LNCaP clone FGC (cell line): ENCODE data around the gene LRRC4.

Experiments used
- DNase-seq: peaks from one replicate; pipeline ENCODE4 v3.0.0-alpha.2; 2011; ENCODE audit warnings: low read depth
- H3K4me3 ChIP-seq: 2 replicates; pipeline ENCODE4 v1.5.1; 2011; ENCODE audit warnings: mild to moderate bottlenecking, low read depth, low read length, control low read depth
- TF ChIP-seq, protein P1 (sequence below): IDR thresholded peaks from 2 replicates; pipeline ENCODE4 v1.5.1; 2012; ENCODE audit warnings: mild to moderate bottlenecking; ENCODE audit not compliant: control insufficient read depth, insufficient read depth; ENCODE audit errors: extremely low read depth

Gene LRRC4

GRCh38 chr7:128029405-128029995 lies 1.7 kb downstream of the LRRC4 start:
- DNase-seq: no peak
- TF ChIP-seq, protein P1, sequence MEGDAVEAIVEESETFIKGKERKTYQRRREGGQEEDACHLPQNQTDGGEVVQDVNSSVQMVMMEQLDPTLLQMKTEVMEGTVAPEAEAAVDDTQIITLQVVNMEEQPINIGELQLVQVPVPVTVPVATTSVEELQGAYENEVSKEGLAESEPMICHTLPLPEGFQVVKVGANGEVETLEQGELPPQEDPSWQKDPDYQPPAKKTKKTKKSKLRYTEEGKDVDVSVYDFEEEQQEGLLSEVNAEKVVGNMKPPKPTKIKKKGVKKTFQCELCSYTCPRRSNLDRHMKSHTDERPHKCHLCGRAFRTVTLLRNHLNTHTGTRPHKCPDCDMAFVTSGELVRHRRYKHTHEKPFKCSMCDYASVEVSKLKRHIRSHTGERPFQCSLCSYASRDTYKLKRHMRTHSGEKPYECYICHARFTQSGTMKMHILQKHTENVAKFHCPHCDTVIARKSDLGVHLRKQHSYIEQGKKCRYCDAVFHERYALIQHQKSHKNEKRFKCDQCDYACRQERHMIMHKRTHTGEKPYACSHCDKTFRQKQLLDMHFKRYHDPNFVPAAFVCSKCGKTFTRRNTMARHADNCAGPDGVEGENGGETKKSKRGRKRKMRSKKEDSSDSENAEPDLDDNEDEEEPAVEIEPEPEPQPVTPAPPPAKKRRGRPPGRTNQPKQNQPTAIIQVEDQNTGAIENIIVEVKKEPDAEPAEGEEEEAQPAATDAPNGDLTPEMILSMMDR: no peak
- H3K4me3 ChIP-seq: no peak overlapping the region

- TF ChIP-seq, protein P1: no peak
- DNase-seq: no peak
- no peak overlapping the region for H3K4me3 ChIP-seq
Measured at GRCh38 chr7:128027485-128027980, 3.7 kb downstream of the LRRC4 start.

DNA sequence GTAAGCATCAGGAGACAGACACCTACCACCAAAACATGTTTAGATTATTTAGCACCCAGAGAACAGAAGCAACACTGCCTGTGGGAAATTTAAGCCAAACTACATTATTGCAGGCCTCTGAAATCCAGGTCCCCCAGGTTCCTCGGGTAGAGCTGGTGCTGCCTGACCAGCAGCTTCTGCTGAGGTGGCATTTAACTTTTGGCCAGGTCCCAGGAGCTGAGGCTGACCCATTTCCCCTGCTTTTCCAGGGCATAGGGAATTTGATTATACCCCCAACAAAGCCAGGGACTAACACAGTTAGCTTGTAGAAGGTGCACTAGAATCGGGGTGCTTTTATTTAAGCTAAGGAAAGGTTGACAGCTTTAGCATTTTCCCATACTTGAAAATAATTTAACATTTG lies 4.7 kb downstream of the LRRC4 start:
- TF ChIP-seq, protein P1: no peak
- H3K4me3 ChIP-seq: no peak overlapping the region
- no peak for DNase-seq

DNA sequence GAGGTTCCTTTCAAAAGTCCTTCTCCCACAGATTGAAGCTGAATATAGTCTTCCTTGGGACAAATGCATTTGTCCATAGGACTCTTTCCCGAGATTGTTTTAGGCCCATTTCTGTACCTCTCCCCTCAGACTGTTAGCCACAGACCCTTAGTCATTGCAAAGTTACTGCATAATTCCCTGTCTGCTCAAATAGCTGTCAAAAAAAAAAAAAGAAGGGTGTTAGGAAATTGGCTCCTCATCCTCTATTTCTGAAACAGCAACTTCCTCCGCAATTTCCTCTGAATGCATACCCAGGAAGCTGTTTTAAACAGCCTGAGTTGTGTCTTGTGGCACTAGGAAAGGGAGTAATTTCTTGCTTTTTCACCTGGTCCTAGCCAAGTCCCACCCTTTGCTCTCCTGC lies 5.4 kb downstream of the LRRC4 start:
- no peak overlapping the region for H3K4me3 ChIP-seq
- TF ChIP-seq, protein P1: no peak
- DNase-seq: no peak

DNA sequence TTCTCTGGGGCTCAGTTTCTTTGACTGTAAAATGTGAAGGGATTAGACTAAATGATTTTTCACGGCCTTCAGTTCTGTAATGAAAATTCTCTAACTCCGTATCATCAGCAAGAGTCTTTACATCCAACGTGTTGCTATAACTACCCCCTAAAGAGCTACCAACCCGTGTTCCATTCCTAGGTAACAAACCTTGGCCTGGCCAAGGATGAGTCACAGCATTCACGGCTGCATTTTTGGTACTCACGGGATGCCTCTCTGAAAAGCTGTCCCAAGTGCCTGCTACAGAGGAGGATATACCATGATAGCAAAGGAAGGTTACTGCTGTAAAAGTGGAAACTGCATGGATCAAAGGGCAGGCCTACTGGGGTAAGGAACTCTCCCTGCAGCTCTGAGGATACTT lies 5.9 kb downstream of the LRRC4 start:
- TF ChIP-seq, protein P1: no peak
- no peak overlapping the region for H3K4me3 ChIP-seq
- no peak for DNase-seq

DNA sequence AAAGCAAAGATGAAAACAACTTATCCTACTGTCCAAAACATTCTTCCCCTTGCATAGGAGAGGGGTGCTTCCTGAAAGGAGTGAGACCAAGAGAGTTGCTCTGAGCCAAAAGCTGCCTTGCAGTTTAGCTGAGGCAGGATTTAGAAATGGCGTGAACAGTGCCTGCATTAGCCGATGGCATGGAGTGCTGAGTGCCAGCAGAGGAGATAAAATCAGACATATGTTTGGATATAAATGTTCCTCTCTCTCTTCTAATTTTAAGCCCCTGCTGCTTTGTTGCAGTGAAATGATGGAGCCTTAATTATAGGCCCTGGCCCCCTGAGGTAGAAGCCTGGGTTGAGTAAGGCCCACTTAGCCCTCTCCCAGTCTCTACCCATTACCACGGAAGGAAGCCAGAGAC lies 7.1 kb downstream of the LRRC4 start:
- no peak overlapping the region for H3K4me3 ChIP-seq
- TF ChIP-seq, protein P1: no peak
- no peak for DNase-seq
